Stimulated activated CD8-positive, alpha-beta memory T cell treated with anti-CD3 and anti-CD28 coated beads, Interleukin-2, amount 100 ng/mL, for 48 hours (primary cell): ENCODE results near the gene CNRIP1.

ENCODE experiments used
- DNase-seq, 2 donors: peaks; one replicate each; pipeline ENCODE4 v3.0.0-alpha.2; 2020; ENCODE audit warnings: low read depth in 2 of 2

Gene CNRIP1

DNA sequence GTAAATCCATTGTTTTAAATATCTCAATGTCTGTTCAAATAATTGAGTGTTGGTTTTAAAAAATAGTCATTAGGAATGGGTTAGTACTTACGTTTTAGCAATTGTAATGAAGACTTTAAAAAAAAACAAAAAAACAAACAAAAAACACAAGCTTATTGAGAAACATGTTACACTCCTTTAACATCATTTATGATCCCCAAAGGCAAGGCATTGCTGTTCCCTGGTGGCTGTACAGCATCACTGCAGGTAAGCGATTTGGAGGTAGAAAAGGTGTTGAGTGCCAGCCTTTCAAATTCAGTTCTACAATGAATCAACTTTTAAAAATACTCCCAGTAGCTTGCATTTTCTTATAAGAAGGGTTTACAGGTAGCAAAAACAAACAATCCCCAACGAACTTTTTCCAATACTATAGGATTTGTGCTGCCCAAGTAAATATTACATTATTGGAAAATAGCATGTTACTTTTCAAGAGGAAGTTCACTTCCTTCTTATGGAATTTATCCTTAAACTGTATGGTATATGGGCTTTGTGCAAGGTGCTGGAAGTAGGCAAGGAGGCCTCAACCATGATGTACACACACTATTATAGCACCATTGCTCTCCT, 27.5 kb downstream of the CNRIP1 start:
- DNase-seq = no peak

- no peak for DNase-seq
Observed at GRCh38 chr2:68291314-68291713, 28.4 kb downstream of the CNRIP1 start.

DNA sequence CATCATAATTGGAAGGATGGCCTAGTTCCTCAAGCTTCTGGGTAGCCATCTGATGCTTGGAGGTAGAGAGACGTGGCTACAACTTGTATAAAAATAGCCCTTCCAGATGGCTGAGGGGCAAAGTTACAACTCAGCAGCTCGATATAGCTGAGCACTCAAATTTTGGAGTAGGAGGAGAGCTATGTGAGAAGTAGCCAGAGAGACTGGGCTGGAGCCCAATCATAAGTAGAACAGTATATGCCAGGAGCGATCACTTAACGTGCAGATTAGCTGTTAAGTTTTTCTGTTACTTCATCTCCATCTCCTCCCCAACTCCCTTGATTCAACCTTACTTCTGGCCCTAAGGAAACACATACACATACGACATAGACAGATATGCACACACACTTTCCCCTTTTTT, 28.8 kb downstream of the CNRIP1 start:
- no peak for DNase-seq

GRCh38 chr2:68287580-68288441, 31.9 kb downstream of the CNRIP1 start:
- DNase-seq = no peak

- no peak for DNase-seq
Observed at GRCh38 chr2:68284896-68285295, 34.9 kb downstream of the CNRIP1 start.

- no peak for DNase-seq
Observed at GRCh38 chr2:68283419-68283812, 36.3 kb downstream of the CNRIP1 start.

DNA sequence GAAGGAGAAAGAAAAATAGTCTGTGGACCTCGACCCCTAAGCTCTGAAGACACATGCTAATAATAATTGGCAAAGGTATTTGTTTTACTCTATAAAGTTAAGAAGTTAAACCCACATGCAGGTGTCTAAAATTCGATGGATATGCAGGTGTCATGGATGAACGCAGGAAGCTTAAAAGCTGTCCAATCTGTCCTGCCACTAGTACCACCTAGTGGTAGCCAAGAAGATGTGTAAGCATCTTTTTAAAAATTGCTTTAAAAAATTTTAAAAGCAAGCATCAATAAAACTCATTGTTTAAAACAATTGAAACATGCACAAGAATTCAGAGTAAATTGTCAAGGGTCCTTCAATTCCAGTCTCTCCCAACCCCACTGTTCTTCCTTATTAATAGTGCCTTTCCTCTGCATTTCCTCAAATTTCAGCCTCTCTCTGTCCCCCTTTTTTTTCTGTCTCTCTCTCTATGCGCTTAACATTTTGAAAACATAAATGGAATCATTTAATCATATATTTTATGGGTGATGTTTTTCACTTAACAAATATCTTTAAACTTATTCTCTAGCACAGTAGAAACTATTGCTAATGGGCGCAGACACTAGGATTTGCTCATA, 36.8 kb downstream of the CNRIP1 start:
- no peak for DNase-seq

DNA sequence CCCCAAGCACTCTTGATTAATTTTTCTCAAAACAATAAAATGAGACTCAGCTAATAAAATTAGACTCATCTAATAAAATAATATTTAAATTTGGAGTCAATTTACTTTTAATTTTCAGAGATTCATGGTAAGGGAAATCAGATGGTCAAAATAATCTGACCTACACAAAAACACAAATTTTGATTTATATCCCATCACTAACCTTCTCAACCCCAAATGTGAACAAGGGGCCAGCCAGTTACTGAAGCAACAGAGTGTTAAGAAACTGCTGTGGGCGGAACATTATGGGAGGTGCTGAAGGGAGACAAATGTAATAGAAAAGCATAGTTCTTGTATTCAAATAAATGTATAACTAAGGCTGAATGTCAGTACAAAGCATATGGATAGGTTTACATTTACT, 39.0 kb downstream of the CNRIP1 start:
- no peak for DNase-seq

- DNase-seq = no peak
Observed at GRCh38 chr2:68280348-68280747, 39.4 kb downstream of the CNRIP1 start.

- DNase-seq = no peak
Observed at GRCh38 chr2:68279691-68280090, 40.1 kb downstream of the CNRIP1 start.

DNA sequence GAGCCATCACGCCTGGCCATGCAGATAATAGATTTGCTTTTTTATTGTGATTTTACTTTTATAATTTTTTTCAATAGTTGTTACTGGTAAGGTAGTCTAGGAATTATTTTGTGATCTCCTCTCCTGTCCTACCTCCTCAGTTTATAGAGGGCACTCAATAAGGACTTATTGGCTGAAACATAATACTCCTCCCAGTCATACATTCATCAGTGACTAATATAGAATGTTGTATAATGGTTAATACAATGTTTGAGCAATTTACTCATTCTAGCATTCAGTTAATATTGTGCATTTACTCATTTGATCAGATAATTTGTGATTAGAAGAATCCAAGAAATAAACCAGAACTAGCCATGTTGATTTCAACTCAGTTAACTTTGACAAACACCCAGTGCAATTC, 41.6 kb downstream of the CNRIP1 start:
- DNase-seq = no peak

GRCh38 chr2:68274022-68274421, 45.7 kb downstream of the CNRIP1 start:
- DNase-seq = no peak

DNA sequence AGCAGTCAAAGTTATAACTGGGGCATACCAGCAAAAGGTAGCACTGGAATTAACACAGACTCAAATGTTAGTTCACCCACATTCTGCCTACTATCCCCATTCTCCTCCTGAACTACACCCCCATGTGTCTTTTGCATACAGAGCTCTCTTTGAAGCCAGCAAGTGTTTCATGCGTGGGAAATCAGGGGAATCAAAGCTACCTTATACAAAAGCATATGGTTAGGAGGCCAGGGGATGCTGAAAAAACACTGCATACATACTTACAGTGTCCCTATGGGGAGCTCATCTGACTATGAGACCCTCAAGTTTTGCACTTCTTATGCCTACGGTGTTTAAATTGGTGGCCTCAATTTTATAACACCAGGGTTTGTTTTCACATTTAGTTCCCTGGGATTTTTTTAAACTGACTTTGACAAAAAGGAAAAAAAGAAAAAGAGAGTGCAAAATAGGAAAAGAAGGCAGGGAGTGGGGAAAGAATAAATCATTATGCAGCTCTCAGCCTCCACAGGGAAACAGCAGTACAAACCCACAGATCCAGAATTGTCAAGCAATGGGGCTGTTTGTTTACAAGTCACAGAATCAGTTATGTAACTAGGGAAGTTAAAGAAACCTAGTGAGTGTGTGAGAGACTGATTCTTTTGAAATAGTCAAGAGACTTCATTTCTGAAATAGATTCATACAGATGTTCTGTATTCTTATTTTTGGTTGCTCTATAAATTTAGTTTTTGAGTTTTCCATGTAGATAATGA, 47.3 kb downstream of the CNRIP1 start:
- DNase-seq = no peak

DNA sequence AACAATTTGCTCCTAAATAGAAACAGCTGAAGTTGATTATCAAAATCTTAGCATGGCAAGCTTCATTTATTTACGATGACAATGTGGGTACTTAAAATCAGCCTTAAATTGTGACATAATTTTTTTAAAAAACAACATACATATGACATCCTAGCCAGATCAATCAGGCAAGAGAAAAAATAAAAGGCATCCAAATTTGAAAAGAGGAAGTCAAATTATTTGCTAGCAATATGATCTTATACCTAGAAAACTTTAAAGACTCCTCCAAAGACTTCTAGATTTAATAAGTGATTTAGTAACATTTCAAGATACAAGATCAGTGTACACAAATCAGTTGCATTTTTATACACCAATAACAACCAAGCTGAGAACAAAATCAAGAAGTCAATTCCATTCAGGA, 53.1 kb downstream of the CNRIP1 start:
- DNase-seq = no peak

DNA sequence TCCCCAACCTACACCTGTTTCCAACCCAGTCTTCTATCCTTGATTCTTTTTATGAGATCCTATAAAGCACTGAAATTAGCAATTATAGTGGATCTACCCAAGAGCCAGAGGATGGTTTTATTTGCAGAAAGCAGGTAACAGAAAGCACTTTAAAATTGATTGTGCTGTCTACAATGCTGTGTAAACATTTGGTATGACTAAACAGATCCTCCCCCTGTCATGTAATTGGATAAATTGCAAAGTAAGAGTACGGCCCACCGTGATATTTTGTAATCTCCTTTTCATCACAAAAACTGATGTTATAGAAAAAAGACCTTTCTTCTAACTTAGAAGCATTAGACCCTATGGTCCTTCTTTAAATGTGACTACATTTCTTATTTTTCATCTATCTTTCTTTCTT, 56.1 kb downstream of the CNRIP1 start:
- DNase-seq = no peak

- no peak for DNase-seq
Observed at GRCh38 chr2:68258851-68259250, 60.9 kb downstream of the CNRIP1 start.

- no peak for DNase-seq
Observed at GRCh38 chr2:68256093-68256450, 63.7 kb downstream of the CNRIP1 start.

GRCh38 chr2:68253219-68254068, 66.3 kb downstream of the CNRIP1 start:
- no peak for DNase-seq

DNA sequence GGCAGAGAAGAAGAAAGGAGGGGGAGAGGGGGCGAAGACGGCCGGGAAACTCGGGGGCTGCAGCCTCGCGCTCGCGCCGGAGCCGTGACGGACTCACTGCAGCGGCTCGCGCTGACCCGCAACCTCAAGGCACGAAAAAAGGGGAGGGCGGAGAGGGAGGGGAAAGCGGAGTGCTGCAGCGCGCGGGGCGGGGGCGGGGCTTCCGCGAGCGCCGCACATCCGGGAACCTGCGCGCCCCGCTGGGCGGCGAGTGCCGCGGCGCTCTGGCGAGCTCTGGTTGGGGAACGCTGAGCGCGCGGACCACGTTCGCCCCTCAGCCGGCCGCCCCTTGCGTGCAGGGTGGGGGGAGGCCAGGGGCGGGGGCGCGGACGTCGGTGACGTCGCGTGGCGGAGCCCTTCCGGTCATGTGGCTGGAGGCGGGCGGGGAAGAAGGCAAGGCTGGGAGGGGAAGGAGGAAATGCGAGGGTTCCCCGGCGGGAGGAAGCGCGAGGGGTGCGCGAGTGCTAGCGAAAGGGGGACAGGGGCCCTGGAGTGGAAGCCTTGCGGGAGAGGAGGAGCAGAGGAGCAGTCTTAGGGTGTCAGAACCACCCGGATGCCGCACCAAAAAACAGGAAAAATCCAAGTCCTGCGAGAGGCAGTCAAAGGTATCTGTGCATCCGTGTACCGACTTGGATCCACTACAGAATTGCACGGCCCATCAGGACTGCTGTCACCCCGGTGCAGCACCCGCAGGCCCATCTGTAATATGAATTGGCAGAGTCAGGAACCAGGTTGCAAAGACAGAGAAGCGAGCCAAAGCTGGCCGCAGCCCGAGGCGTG, 67.1 kb downstream of the CNRIP1 start, which contains the start of gene PPP3R1:
PPP3R1 (minus strand) TSS at position 133 of the 819 bp plus-strand sequence. CDS start 405 bp downstream, outside the sequence.
- peak; percentile 90 to 95 for DNase-seq

DNA sequence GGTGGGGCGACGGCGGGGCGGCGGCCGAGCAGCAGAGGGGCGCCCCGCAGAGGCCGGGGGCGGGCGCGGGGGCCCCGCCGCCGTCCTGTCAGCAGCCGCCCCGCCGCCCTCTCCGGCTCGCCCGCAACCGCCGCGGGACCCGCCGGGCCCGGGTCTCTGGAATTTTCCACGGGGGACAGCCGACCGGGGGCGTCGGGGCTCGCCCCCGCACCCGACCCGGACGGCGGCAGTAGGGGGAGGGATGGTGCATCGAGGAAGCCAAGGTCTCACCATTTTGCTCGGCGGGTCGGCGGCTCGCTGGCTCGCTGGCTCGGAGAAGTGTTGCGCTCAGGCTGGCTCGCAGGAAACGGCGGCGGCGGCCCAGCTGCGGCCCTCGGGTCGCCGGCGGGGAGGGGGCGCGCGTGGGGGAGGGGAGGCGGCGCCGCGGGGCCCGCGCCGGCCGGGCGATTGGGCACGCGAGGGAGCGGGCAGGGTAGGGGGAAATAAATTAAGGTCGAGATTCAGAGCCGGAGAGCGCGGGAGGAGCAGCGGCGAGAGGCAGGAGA, 67.8 kb downstream of the CNRIP1 start:
- DNase-seq = peak; percentile 22
